Memory B cell (primary cell): ENCODE measurements around the gene FAH.
"Not testable (repeated sequence)": the region's sequence is repeated elsewhere in the genome, so short reads cannot be mapped to it uniquely, and the experiment has no call there.

Source experiments
- ATAC-seq: fragments of 150-1000 bp; cut with Tn5 transposase; 2 replicates; pipeline ENCODE4 v1.10.0; 2021; ENCODE audit warnings: low read depth, mild to moderate bottlenecking, moderate library complexity
- DNase-seq, 2 donors: peaks; one replicate each; pipeline ENCODE4 v3.0.0; 2022; ENCODE audit warnings: low spot score in 2 of 2
- H3K27ac Mint-ChIP-seq: one replicate; pipeline ENCODE4 v1.8.0; 2022; ENCODE audit warnings: mild to moderate bottlenecking, moderate library complexity, mixed read lengths
- H3K27me3 Mint-ChIP-seq: one replicate; pipeline ENCODE4 v1.8.0; 2022; ENCODE audit warnings: mixed read lengths
- H3K36me3 Mint-ChIP-seq: one replicate; pipeline ENCODE4 v1.8.0; 2022; ENCODE audit warnings: mild to moderate bottlenecking, mixed read lengths
- H3K4me1 Mint-ChIP-seq: one replicate; pipeline ENCODE4 v1.8.0; 2022; ENCODE audit warnings: mixed read lengths
- H3K4me3 Mint-ChIP-seq: one replicate; pipeline ENCODE4 v1.8.0; 2022; ENCODE audit warnings: mild to moderate bottlenecking, moderate library complexity, mixed read lengths
- H3K9me3 Mint-ChIP-seq: one replicate; pipeline ENCODE4 v1.8.0; 2022; ENCODE audit warnings: mixed read lengths

FAH gene

DNA sequence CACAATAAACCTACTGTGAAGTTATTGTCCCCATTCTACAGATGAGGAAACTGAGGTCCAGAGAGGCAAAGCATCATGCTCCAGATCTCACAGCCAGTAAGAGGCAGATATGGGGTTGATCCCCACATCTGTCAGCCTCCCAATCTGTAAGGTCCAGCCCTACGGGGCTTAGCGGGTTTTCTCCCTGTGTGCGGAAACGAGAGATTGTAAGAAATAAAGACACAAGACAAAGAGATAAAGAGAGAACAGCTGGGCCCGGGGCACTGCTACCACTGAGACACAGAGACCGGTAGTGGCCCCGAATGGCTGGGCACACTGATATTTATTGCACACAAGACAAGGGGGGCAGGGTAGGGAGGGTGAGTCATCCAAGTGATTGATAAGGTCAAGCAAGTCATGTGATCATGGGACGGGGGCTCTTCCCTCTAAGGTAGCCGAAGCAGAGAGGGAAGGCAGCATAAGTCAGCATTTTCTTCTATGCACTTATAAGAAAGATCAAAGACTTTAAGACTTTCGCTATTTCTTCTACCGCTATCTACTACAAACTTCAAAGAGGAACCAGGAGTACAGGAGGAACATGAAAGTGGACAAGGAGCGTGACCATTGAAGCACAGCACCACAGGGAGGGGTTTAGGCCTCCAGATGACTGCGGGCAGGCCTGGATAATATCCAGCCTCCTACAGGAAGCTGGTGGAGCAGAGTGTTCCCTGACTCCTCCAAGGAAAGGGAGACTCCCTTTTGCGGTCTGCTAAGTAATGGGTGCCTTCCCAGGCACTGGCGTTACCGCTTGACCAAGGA, 2.8 kb downstream of the FAH start:
- H3K4me1 Mint-ChIP-seq = peaks cover 27% of the 10 kb centered on the region
- H3K27me3 Mint-ChIP-seq, H3K4me3 Mint-ChIP-seq, H3K36me3 Mint-ChIP-seq, ATAC-seq, H3K27ac Mint-ChIP-seq, DNase-seq, H3K9me3 Mint-ChIP-seq: not testable (repeated sequence)

DNA sequence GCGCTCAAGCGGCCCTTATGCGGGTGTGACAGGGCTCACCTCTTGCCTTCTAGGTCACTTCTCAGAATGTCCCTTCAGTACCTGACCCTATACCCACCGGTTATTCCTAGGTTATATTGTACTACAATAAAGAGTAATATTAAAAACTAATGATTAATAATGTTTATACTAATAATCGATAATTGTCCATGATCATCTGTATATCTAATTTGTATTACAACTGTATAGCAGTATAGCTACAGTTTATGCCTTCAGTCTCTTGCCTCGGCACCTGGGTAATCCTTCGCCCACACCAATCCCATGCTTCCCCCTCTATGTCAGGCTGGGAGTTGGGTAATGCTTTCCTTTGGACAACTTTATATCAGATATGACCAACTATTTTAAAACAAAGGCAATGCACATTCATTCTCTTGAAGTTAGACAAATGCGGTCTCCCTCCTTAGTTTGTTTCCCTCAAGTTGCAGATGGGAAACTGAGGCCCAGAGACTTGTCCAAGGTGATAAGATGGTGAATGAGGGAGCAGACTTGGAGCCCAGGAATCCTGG, 3.4 kb downstream of the FAH start:
- Mint-ChIP-seq H3K4me3 (no peak overlapping the region), H3K9me3 (no peaks in the 10 kb centered on the region), H3K27me3 (no peaks in the 10 kb centered on the region), H3K27ac (no peak overlapping the region), H3K36me3 (no peaks in the 10 kb centered on the region), H3K4me1 (peaks cover 33% of the 10 kb centered on the region)
- ATAC-seq (no peak), DNase-seq (no peak)

DNA sequence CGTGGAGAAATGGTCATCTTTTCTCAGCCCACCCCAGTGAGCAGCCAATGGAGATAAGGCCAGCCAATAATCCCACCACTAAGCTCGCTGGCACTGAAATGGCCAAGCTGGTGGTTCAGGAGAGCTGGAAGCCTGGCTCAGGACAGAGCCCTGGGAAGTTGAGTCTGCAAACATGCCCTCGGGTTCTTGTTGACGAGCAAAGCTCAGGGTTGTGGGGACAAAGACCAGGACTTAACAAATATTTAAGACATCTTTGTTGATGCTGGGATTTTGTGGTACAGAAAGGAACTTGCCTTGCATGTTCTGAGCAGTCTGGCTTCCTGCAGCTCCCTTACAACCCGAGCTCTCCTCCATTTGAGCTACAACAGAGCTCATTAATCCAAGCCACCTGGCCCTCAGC, 4.4 kb downstream of the FAH start:
- ATAC-seq = no peak
- no peak overlapping the region for H3K27ac Mint-ChIP-seq
- no peak overlapping the region for H3K4me3 Mint-ChIP-seq
- H3K4me1 Mint-ChIP-seq = peaks cover 28% of the 10 kb centered on the region
- DNase-seq = no peak
- H3K9me3 Mint-ChIP-seq = no peaks in the 10 kb centered on the region
- no peaks in the 10 kb centered on the region for H3K27me3 Mint-ChIP-seq
- no peaks in the 10 kb centered on the region for H3K36me3 Mint-ChIP-seq

DNA sequence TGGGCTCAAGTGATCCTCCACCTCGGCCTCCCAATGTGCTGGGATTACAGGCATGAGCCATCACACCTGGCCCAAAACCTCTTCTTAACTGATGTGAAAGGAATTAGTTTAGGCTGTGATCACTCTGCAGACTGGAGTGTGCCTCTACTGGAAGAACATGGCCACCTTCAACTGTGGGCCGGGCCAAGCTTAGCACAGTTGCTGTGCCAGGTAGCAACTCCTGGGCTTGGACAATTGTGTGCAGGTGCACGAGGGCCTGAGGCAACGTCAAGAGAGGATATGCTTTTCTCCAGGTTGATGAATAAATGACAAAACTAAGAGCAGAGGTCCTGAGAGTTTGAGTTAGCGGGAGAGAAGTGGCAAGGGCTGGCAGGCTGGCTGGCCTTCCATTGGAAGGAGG, 6.5 kb downstream of the FAH start:
- Mint-ChIP-seq H3K9me3 (peaks cover 4% of the 10 kb centered on the region), H3K27ac (no peak overlapping the region), H3K36me3 (peaks cover 5% of the 10 kb centered on the region), H3K4me3 (no peak overlapping the region), H3K4me1 (peaks cover 24% of the 10 kb centered on the region), H3K27me3 (no peaks in the 10 kb centered on the region)
- ATAC-seq (no peak), DNase-seq (no peak)

DNA sequence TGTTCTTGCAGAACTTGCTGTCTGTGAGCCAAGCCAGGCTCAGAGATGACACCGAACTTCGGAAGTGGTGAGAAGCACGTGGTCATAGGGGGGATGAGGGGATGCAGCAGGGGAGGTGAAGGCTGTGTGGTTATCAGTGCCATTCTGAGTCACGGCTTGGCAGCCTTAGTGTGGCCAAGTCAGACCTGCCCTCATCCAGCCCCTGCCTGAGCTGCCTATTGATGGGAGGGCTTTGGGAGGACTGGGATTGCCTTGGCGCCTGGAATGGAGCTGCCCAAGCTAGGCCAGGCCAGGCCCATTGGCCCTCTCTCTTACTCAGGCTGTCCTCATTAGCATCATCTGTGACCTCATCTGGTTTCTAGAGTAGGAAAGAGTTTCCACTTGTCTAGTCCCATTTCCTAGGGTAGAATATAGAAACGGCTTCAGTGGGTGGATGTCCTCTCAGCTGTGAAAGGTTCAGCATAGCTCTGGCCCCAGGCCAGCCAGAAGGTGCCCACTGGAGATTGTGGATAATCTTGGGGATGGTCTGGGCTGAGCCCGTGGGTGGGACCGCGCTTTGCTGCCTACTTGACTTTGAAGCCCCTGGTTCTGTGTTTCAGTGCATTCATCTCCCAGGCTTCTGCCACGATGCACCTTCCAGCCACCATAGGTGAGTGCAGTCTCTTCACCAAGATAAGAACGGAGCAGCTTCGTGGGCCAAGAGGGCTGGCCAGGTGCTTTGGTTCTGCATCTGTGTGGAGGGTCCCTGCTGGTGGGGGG, 7.2 kb downstream of the FAH start:
- ATAC-seq = no peak
- H3K36me3 Mint-ChIP-seq = peaks cover 5% of the 10 kb centered on the region
- no peaks in the 10 kb centered on the region for H3K27me3 Mint-ChIP-seq
- DNase-seq = no peak
- no peak overlapping the region for H3K27ac Mint-ChIP-seq
- H3K4me3 Mint-ChIP-seq = no peak overlapping the region
- peaks cover 24% of the 10 kb centered on the region for H3K4me1 Mint-ChIP-seq
- peaks cover 4% of the 10 kb centered on the region for H3K9me3 Mint-ChIP-seq

DNA sequence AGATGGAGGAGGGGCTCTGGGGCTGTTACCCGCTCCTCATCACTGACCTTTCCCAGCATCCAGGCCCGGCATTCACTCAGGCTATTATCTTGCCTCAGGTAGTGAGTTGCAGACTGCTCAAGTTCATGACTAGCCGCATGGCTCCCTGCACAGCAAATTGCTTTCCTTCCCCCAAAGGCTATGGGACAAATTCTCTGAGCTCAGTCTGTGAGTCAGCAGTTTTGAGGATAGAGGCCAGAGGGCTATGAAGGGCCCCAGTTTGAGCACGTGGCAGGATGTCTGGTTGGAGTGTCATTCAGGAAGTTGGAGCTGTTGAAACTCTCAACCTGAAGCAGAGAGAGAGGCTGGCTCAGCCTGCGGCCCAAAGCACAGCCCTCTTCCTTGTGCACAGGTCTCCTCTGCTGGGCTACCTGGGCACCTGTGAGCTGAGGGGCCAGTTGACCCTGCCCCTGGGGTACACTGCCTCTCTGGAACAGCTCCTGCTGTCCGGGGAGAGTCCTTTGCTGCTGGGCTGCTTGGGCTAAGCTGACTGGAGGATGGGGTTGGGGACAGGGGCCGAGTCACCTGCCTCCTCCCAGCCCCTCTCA, 7.9 kb downstream of the FAH start:
- no peaks in the 10 kb centered on the region for H3K27me3 Mint-ChIP-seq
- H3K27ac Mint-ChIP-seq = no peak overlapping the region
- H3K9me3 Mint-ChIP-seq = peaks cover 4% of the 10 kb centered on the region
- H3K4me3 Mint-ChIP-seq = no peak overlapping the region
- peak; percentile 79 for ATAC-seq
- H3K4me1 Mint-ChIP-seq = peaks cover 22% of the 10 kb centered on the region
- H3K36me3 Mint-ChIP-seq = peaks cover 5% of the 10 kb centered on the region
- DNase-seq = no peak

DNA sequence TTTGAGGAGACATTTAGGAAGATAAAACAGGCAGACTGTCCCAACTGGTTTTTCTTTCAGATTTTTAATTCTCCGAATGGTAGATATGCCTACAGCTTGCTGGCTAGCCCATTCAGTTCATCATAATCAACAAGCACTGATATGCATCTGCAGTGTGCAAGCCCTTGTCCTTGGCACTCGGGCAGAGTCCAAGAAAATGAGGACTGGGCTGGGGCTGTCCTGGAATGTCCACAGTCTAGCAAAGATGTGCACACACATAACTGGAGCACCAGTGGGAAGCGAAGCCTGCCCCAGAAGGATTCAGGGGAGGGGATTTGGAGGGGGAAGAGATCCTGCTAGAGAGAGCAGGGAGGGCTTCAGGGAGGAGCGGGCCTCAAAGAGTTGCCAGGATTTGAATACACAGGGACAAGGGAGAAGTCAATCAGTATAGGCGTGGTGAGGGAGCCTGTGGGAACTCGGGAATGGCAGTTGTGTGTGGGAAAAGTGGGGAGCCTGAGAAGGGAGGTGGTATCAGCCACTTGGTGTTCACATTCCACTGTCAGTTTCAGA, 8.7 kb downstream of the FAH start:
- Mint-ChIP-seq H3K27ac (no peak overlapping the region), H3K4me3 (no peak overlapping the region), H3K4me1 (peaks cover 20% of the 10 kb centered on the region), H3K27me3 (no peaks in the 10 kb centered on the region), H3K36me3 (peaks cover 5% of the 10 kb centered on the region), H3K9me3 (peaks cover 4% of the 10 kb centered on the region)
- ATAC-seq (no peak), DNase-seq (no peak)

DNA sequence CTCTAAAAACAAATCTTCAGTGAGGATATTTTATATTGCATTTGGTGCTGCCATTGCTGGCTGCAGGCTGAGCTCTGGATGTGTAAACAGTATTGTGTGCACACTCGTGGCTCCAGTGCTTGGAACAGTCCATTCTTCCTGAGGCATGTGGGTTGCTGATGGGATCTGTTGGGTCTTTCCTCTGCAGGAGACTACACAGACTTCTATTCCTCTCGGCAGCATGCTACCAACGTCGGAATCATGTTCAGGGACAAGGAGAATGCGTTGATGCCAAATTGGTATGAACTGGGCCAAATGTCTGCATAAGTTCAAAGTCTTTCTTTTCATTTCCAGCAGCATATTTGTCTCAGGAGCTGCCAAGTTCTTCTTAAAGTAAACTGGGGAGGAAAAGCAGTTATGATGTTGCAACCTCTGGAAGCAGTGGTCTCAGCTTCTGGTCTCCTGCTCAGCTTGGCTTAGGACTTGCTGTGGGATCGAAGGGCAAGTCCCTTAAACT, 9.3 kb downstream of the FAH start:
- H3K4me1 Mint-ChIP-seq = peaks cover 20% of the 10 kb centered on the region
- DNase-seq = no peak
- H3K9me3 Mint-ChIP-seq = peaks cover 4% of the 10 kb centered on the region
- H3K36me3 Mint-ChIP-seq = peaks cover 5% of the 10 kb centered on the region
- no peak for ATAC-seq
- H3K4me3 Mint-ChIP-seq = no peak overlapping the region
- H3K27ac Mint-ChIP-seq = no peak overlapping the region
- no peaks in the 10 kb centered on the region for H3K27me3 Mint-ChIP-seq

DNA sequence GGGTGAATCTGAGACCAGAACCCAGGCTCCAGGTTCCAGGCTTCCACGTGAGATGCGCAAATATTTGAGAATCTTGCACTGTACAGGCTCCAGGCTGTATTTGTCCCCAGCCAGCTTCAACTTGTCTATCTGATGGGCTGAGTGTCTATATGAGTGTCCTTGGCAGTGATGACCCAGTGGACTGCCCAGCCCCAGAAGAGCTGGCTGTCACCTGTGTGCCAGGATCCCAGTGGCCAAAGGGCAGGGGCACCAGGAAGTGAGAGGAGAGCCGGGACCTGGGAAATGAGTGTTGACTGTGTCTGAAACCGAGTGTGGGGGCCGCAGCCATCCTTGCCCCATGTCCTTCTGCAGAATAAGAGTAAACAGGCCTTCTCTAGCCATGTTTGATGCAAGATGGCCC, 10.4 kb downstream of the FAH start:
- Mint-ChIP-seq H3K9me3 (peaks cover 4% of the 10 kb centered on the region), H3K27ac (no peak overlapping the region), H3K27me3 (no peaks in the 10 kb centered on the region), H3K4me1 (peaks cover 20% of the 10 kb centered on the region), H3K4me3 (no peak overlapping the region), H3K36me3 (peaks cover 5% of the 10 kb centered on the region)
- ATAC-seq (no peak), DNase-seq (no peak)

DNA sequence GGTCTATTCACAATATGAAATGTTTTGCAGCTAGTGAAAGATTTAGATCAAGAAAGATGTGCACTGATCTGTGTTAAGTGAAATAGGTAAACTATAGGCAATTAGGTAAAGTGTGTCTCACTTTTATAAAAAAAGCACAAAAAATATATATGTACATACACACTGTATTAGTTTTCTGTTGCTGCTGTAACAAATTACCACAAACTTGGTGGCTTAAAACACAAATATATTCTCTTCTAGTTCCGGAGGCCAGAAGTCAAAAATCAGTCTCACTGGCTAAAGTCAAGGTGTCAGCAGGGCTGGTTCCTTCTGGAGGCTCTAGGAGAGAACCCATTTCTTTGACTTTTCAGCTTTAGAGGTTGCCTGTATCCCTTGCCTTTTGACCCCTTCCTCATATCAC, 11.1 kb downstream of the FAH start:
- ATAC-seq (no peak), DNase-seq (no peak)
- no peak overlapping the region for H3K4me3 Mint-ChIP-seq
- peaks cover 4% of the 10 kb centered on the region for H3K9me3 Mint-ChIP-seq
- H3K27me3 Mint-ChIP-seq = no peaks in the 10 kb centered on the region
- H3K4me1 Mint-ChIP-seq = peaks cover 16% of the 10 kb centered on the region
- H3K27ac Mint-ChIP-seq = no peak overlapping the region
- H3K36me3 Mint-ChIP-seq = peaks cover 5% of the 10 kb centered on the region

DNA sequence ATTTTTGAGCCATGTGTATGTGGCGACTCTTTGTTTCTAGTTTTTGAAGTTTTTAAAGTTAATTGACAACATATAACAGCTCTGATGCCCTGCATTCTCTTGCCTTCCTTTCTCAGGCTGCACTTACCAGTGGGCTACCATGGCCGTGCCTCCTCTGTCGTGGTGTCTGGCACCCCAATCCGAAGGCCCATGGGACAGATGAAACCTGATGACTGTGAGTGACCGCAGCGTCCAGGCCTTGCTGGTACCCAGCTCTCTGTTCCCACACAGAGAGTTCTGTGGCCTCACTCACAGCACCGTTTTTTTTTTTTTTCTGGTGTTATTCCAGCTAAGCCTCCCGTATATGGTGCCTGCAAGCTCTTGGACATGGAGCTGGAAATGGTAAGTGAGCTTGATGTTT, 15.1 kb downstream of the FAH start:
- no peak overlapping the region for H3K27ac Mint-ChIP-seq
- no peak overlapping the region for H3K4me3 Mint-ChIP-seq
- no peaks in the 10 kb centered on the region for H3K27me3 Mint-ChIP-seq
- peaks cover 3% of the 10 kb centered on the region for H3K36me3 Mint-ChIP-seq
- H3K4me1 Mint-ChIP-seq = no peaks in the 10 kb centered on the region
- no peak for DNase-seq
- peaks cover 4% of the 10 kb centered on the region for H3K9me3 Mint-ChIP-seq
- ATAC-seq = no peak

DNA sequence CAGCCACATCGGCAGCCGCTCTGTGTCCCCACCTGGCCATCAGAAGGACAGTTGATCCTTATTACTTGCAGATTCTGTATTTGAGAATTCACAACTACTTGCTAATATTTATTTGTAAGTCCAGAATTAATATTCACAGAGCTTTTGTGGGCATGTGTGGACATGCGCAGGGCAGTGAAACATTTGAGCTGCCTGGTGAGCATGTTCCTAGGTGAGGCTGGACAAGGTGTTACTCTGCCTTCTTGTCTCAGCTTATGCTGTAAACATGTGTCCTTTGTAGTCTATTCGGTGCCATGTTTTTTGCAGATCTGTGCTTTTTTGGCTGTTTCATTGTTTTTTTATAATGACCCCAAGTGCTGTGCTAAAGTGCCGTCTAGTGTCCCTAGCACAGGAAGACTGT, 15.6 kb downstream of the FAH start:
- Mint-ChIP-seq H3K27ac (no peak overlapping the region), H3K4me1 (peaks cover under 1% of the 10 kb centered on the region)

DNA sequence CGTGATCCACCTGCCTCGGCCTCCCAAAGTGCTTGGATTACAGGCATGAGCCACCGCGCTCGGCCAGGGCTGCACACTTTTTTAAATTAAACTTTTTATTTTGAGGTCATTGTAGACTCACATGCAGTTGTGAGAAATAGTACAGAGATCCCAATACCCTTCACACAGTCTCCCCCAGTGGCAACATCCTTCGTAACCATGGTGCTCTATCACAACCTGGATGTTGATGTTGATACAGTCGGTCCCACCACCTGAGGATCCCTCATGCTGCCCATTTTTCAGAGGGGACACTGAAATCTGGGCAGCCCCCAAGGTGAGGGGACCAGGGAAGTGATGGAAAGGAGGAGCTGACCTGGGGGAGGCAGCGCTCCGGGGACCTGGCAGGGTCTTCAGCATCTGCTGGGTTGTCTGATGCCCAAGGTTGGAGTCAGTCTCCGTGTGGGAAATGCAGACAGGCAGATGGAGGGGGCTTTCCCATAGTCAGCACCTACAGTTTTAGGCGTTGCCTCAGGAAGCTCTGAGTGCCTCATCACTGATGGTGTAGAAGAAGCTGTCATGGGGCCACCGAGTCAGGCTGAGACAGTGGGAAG, 17.1 kb downstream of the FAH start:
- H3K9me3 Mint-ChIP-seq = no peaks in the 10 kb centered on the region
- H3K4me1 Mint-ChIP-seq = peaks cover 8% of the 10 kb centered on the region
- no peak overlapping the region for H3K27ac Mint-ChIP-seq
- H3K36me3 Mint-ChIP-seq = no peaks in the 10 kb centered on the region
- no peak overlapping the region for H3K4me3 Mint-ChIP-seq
- DNase-seq (no peak), ATAC-seq (no peak)
- H3K27me3 Mint-ChIP-seq = no peaks in the 10 kb centered on the region

More for the DNA sequence above, 15.6 kb downstream of the FAH start:
- no peak overlapping the region for H3K4me3 Mint-ChIP-seq
- DNase-seq = no peak
- H3K9me3 Mint-ChIP-seq = peaks cover 4% of the 10 kb centered on the region
- no peak for ATAC-seq
- no peaks in the 10 kb centered on the region for H3K27me3 Mint-ChIP-seq
- peaks cover 3% of the 10 kb centered on the region for H3K36me3 Mint-ChIP-seq
